GM12872 (cell line): ENCODE results near the gene DPCD.

ENCODE experiments used
- CTCF ChIP-seq: IDR thresholded peaks from 3 replicates; pipeline ENCODE4 v1.5.1; 2011; ENCODE audit warnings: low read depth, mild to moderate bottlenecking, low read length, moderate library complexity; ENCODE audit not compliant: insufficient read depth

The DPCD gene

DNA sequence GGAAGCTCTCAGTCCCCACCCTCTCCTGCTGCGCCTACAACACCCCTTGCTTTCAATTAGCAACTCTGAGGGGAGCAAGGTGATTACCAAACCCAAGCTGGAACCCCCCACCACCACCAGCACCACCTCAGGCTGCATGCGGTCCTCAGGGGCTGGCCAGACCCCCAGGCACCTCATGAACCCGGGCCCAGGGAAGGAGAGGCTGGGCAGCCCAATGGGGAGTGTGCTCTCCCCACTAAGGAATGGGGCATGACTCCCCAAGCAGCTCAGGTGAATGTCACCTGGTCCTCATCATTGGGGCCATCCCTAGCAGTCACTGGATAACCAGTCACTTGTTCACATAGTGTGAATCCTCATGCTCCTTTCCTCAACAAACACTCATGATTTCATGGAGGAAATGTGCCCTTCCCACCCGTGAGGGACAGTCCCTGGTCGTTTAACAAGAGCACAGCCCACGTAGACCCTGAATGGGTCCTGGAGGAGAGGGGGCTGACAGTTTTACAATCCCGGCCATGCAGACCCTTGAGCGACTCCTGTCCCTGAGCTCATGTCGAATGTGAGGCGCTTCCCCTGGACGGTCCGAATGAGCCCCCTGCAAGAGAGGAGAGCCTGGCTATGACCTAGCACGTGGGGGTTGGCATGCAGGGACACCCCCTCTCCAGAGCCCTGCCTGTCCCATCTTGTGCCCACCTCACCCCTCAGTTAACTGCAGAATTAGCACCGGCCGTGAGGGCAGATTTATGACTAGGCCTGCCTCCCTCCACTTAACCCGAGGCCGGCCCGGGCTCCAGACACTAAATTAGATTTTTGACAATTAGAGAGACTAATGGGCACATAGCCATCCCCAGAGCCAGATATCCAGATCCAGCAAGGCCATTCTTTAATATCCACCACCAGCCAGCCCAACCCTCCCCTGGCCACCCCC is 29.2 kb upstream of the DPCD start:
- TF ChIP-seq CTCF, result no peak

DNA sequence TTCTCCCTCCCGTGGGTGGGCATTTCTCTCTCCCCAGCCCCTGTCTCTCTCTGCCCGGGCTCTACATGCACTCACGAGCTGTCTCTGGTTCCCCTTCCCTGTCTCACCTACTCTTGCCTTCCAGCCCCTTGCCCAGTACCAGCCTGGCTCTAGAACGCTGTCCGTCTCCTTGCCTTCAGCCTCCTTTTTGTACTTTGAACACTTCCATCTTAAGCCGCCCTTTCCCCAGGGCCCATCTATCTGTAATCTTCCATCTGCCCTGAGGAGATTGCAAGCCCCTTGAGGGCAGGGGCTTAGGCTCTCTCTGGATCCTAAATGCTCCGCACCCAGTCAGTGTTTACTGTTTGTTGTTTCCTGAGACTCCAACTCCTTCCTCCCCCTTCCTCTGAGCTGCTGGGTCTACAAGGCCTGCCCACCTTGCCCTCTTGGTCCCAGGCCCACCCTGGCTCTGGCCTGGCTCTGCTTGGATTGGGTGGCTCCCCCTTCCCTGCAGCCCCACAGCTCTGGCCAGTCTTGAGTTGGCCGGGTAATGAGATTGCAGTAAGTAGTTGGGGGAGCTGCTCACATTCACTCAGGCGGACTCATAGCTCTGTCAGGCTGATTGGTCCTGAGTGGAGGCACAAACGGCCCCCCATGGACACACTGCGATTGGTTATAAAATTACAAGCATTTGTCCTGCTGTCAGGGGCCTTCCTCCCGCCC is 28.4 kb upstream of the DPCD start:
- no peak for TF ChIP-seq CTCF

- TF ChIP-seq CTCF, result no peak
Measured at GRCh38 chr10:101560298-101561067, 27.6 kb upstream of the DPCD start.

DNA sequence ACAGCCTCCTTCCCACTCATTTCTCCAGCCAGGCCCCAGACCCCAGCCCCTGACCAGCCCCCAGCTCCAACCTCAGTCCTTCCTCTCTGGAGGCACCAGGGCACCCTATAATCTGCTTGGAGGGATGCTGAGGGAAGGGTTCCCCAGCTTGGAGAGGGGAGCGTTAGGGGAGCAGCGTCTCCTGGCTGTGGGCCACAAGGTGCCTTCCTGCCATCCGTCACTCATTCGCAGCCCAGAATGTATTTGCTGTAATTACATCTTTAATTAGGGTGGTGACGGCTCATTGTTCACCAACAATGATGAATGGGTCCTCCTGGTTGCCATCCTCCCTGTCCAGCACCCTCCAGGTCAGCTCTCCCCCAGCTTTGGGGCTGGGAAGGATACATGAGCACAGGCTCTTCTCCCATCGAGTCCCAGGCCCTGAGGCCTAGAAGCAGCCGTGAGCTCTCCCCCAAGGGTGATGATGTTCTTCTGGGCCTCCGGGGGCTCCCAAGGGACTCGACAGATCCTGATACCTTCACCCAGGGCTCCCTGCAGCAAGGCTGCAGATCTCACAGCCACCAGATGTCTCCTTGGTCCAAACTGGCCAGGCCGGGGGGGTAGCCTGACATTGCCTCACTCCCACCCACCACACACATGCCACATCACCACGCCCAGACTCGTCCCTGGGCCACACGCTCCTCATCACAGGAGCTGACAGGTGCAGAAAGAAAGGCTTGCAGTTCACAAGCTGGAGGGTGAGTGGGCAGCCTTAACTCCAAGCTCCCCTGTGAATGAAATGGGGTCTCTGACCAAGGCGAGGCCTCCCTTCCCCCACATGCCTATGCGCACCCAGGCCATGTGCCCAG is 26.8 kb upstream of the DPCD start:
- no peak for TF ChIP-seq CTCF

DNA sequence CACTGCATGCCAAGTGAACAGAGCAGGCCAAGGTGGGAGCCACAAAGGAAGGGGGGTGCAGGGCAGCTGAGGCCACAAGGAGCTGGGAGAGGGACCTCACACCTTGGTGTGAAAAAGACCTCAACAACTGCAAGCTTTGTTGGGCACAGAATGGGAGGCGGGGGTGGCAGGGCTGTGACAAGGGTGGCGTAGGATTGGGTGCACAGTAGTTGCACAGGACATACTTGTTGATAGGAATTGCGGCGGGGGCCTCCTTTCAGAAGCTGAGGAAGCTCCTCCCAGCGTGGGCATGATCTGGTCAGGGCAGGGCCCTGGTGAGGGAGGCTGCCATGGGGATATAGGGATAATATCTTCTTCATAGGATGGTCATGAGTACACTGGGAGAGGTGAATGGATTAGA is 25.9 kb upstream of the DPCD start:
- TF ChIP-seq CTCF, result no peak

DNA sequence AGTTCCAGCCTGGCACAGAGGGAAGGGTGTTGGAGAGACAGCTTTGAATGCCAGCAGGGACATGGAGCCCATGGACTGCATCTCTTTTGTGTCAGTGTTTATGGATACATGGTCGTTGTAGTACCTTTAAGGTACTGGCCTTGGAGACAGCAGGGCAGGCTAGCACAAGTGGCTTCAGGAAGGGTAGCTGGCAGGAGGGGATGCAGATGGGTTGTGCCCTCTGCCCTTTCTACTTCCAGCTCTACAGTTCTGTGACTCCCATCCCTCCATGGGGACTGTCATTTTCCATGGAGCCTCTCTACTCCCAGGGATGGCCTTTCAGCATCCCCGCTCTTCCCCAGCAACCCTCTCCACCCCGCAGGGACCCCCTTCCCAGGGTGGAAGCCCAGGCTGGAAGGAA is 25.1 kb upstream of the DPCD start:
- no peak for TF ChIP-seq CTCF
